Thoracic aorta (tissue), 2 donors: ENCODE data around the gene SF3B4. TPM values are rescaled to one million over a fixed set of nuclear protein-coding genes. Genes with fewer than 3 reads are reported as not detected.
A peak's percentile ranks its signal among the peaks of the same experiment; 100 is the strongest.
"Not testable (repeated sequence)": the region's sequence is repeated elsewhere in the genome, so short reads cannot be mapped to it uniquely, and the experiment has no call there.

Experiments
- ATAC-seq: fragments of 150-250 bp; one replicate; pipeline ENCODE4 v1.8.0; 2017; ENCODE audit warnings: low read depth; ENCODE audit not compliant: insufficient number of reproducible peaks, low FRiP score
- DNase-seq: peaks from one replicate; pipeline ENCODE4 v3.0.0-alpha.2; 2020; ENCODE audit warnings: low spot score
- H3K27ac ChIP-seq, 2 donors: fragments of 200-600 bp; sonication (generic); 1 replicate in 1 of 2; 2 replicates in 1 of 2; pipeline ENCODE4 v1.5.1; 2016; ENCODE audit warnings: mild to moderate bottlenecking in 2 of 2, moderate library complexity in 2 of 2
- H3K27me3 ChIP-seq: fragments of 200-600 bp; sonication (generic); replicated peaks from 2 replicates; pipeline ENCODE4 v1.6.0; 2016; ENCODE audit warnings: mild to moderate bottlenecking; ENCODE audit not compliant: insufficient read depth
- H3K36me3 ChIP-seq: fragments of 200-600 bp; sonication (generic); one replicate; pipeline ENCODE4 v1.5.1; 2016
- H3K4me1 ChIP-seq, 2 donors: fragments of 200-600 bp; sonication (generic); 1 replicate in 1 of 2; 2 replicates in 1 of 2; pipeline versions ENCODE4 v1.5.1 to v1.6.0; 2016; ENCODE audit warnings: low read depth in 2 of 2, mild to moderate bottlenecking in 1 of 2; ENCODE audit not compliant: control insufficient read depth in 1 of 2
- H3K4me3 ChIP-seq: fragments of 200-600 bp; sonication (generic); 2 replicates; pipeline ENCODE4 v1.5.1; 2016; ENCODE audit warnings: mild to moderate bottlenecking
- H3K9me3 ChIP-seq: fragments of 200-600 bp; sonication (generic); 2 replicates; pipeline ENCODE4 v1.5.1; 2016
- CTCF ChIP-seq: fragments of 200-600 bp; sonication (generic); IDR thresholded peaks from one replicate; pipeline ENCODE4 v1.5.1; 2019; ENCODE audit warnings: antibody characterized with exemption
- total RNA-seq, 2 donors: library from RNA; depleted of rRNA; stranded (reverse); fragments of >200 nt; gene quantifications; one replicate each; pipeline versions ENCODE4 v1.1.0 to v1.2.3, GENCODE V29; 2016

Gene SF3B4
- total RNA-seq, 2 donors from 2014 or later, result 14.5 to 15.4 TPM

DNA sequence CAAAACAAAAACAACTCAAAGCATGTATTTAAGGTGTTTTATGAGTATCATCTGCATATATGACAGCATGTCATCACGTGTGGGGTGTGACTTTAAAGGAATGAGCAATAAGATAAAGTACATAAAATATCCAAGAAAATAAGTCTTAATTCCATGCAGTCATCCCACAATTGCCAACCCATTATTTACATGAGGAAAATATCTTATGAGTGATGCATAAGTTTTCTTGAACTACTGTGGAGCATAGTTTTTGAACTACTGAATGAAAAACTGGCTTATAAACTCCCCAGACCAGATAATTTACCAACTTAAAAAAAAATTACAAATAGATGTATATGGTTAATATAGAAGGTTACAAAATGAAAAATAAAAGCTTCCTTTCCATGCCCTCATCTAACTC is 38.8 kb upstream of the SF3B4 start:
- no peak overlapping the region for H3K27ac ChIP-seq
- H3K9me3 ChIP-seq, result no peaks in the 10 kb centered on the region
- peaks cover 20% of the 10 kb centered on the region for H3K36me3 ChIP-seq
- DNase-seq, result no peak
- H3K4me1 ChIP-seq, result peaks cover 3 to 26% of the 10 kb centered on the region in 2 donors
- TF ChIP-seq CTCF, result no peak
- no peak for ATAC-seq
- H3K4me3 ChIP-seq, result no peak overlapping the region
- H3K27me3 ChIP-seq, result no peaks in the 10 kb centered on the region

- ATAC-seq, result no peak
- Histone ChIP-seq H3K27ac (no peak overlapping the region), H3K4me1 (peaks cover 3 to 26% of the 10 kb centered on the region in 2 donors), H3K9me3 (no peaks in the 10 kb centered on the region), H3K4me3 (no peak overlapping the region), H3K27me3 (no peaks in the 10 kb centered on the region), H3K36me3 (peaks cover 17% of the 10 kb centered on the region)
- no peak for DNase-seq
- no peak for TF ChIP-seq CTCF
Observed at GRCh38 chr1:149965440-149965839, 37.8 kb upstream of the SF3B4 start.

DNA sequence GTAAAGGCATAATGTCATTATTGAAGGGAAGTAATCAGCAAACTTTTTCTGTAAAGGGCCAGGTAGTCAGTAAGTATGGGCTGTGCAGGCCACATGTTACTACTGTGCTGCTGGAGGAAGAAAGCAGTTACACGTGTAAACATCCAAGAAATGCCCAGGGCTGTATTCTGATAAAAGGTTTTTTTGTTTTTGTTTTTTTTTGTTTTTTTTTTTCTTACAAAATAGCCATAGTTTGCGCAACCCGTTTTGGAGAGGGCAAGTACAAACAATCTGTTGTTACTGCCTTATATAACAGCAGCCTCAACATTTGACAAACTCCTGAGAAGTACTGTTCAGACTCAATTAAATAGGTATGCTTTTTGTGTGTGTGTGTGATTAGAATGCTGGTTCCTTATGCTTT is 35.8 kb upstream of the SF3B4 start:
- DNase-seq, result no peak
- Histone ChIP-seq H3K4me1 (peaks cover 3 to 26% of the 10 kb centered on the region in 2 donors), H3K27ac (peak overlapping the region; percentile 4 to 41), H3K36me3 (peaks cover 16% of the 10 kb centered on the region), H3K4me3 (no peak overlapping the region), H3K9me3 (no peaks in the 10 kb centered on the region), H3K27me3 (no peaks in the 10 kb centered on the region)
- no peak for ATAC-seq
- no peak for TF ChIP-seq CTCF

DNA sequence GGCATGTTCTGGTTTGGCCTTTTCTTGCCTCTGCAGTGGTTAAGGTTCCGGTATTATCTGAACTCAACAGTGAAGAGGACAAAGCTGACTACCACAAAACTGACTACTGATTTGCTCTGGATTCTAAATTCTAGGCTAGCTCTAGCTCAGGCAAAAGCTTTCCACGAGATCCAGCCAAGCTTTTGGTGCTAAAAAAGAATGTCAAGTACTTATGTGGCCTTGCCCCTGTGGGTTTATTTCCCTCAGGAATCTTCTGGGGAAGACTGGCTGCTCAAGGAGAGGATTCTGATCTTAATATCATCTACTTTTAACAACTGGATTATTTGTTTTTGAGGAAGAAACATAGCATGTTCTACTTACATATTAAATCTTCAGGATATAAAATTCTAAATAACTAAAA is 35.1 kb upstream of the SF3B4 start:
- DNase-seq, result no peak
- Histone ChIP-seq H3K4me3 (no peak overlapping the region), H3K36me3 (peaks cover 18% of the 10 kb centered on the region), H3K4me1 (peaks cover 3 to 26% of the 10 kb centered on the region in 2 donors), H3K9me3 (no peaks in the 10 kb centered on the region), H3K27ac (peak overlapping the region; percentile 4 to 41), H3K27me3 (no peaks in the 10 kb centered on the region)
- no peak for ATAC-seq
- TF ChIP-seq CTCF, result no peak

- ATAC-seq, result no peak
- no peaks in the 10 kb centered on the region for H3K27me3 ChIP-seq
- H3K36me3 ChIP-seq, result peaks cover 22% of the 10 kb centered on the region
- peaks cover 3 to 26% of the 10 kb centered on the region in 2 donors for H3K4me1 ChIP-seq
- no peaks in the 10 kb centered on the region for H3K9me3 ChIP-seq
- peak overlapping the region; percentile 4 to 41 for H3K27ac ChIP-seq
- no peak overlapping the region for H3K4me3 ChIP-seq
- no peak for DNase-seq
- TF ChIP-seq CTCF, result peak; percentile 85
Observed at GRCh38 chr1:149962039-149962647, 34.5 kb upstream of the SF3B4 start.

DNA sequence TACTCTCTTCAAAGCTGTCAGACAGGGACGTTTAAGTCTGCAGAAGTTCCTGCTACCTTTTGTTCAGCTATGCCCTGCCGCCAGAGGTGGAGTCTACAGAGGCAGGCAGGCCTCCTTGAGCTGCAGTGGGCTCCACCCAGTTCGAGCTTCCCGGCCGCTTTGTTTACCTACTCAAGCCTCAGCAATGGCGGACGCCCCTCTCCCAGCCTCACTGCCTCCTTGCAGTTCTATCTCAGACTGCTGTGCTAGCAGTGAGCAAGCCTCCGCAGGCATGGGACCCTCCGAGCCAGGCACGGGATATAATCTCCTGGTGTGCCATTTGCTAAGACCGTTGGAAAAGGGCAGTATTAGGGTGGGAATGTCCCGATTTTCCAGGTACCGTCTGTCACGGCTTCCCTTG is 29.9 kb upstream of the SF3B4 start:
- H3K27ac ChIP-seq, H3K4me3 ChIP-seq, H3K4me1 ChIP-seq, DNase-seq, ATAC-seq, H3K27me3 ChIP-seq, H3K9me3 ChIP-seq: not testable (repeated sequence)
- H3K36me3 ChIP-seq, result peaks cover 14% of the 10 kb centered on the region
